GM19025 (cell line): ENCODE results near the gene AGBL1.
"Not testable (repeated sequence)": the region's sequence is repeated elsewhere in the genome, so short reads cannot be mapped to it uniquely, and the experiment has no call there.

Experiments
- ATAC-seq: cut with Tn5 transposase; IDR thresholded peaks from one replicate; pipeline ENCODE4 v1.9.1; 2021; ENCODE audit warnings: mild to moderate bottlenecking, low read depth, moderate library complexity; ENCODE audit not compliant: unreplicated experiment

AGBL1 gene

DNA sequence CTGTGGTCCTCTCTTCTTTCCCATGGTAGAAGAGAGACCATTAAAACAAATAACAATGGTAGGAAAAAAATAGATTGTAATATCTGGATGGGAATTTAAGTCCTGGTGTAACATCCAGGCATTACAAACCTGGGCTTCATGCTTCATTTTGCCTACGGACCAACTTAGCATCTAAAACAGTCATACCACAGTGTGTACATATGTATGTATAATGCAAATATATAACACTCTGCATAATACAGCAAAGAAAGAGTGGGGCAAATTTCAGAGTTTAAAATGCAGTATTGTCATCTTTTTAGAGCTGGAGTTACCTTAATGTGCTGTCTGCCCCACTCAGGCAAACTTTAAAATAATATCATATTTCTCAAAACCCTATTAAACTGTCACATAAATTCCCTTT, 298.2 kb downstream of the AGBL1 start:
- ATAC-seq, result no peak

DNA sequence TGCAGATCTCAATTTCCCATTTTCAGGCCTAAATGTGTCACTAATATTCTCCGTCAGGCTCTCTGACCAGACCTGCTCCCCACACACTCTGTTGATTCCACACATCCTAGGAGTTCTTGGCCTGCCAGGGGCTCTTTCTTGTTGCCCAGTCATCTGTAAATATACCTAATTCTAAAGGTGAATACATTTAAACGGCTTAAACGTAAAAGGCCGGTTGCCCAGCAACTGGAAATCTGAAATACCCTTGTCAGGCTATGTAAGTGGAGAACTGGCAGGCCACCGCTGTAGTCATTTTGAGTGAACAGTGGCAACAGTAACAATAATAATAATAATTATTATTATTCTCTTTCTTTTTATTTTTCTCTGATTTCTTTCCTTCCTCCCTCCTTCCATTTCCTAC, 302.7 kb downstream of the AGBL1 start:
- no peak for ATAC-seq

DNA sequence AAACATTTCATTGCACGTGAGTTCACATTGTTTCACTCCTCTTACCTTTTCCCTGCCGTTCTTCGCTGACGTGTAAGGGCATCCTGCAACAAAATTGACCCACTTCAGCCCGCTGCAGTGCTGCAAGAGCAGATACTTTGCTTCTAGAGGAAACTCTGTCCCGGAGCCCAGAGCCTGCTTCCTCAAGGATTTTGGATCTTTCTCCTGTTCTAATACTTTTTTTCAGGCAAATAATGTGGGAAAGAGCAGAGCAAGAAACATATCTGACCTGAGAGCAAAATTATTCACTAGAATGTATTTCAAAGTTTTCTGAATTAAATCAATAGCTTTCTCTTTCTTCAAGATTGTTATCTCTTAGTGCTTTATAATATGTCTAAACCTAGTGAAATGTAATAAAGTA, 303.9 kb downstream of the AGBL1 start:
- ATAC-seq, result no peak

- no peak for ATAC-seq
These were observed 304.5 kb downstream of the AGBL1 start for GRCh38 chr15:86384186-86384585.

GRCh38 chr15:86392296-86392695, 312.6 kb downstream of the AGBL1 start:
- no peak for ATAC-seq

DNA sequence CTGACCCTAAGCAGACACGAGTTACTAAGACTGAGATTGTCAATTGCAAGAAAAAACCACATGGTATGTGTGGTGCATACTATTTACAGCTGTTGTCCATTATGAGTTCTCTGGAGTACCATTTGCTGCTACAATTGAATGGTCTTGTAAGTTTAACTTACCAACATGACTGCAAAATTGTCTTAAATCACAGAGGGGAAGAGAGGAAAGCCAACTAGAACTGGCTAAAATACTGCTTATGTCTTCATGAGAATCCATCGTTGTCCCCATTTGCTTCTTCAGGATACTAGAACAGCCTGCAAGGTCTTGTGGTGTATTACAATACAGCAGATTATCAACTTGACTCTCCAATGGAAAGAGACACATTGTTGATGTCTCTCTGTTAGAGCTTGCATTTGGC, 313.2 kb downstream of the AGBL1 start:
- ATAC-seq, result no peak

DNA sequence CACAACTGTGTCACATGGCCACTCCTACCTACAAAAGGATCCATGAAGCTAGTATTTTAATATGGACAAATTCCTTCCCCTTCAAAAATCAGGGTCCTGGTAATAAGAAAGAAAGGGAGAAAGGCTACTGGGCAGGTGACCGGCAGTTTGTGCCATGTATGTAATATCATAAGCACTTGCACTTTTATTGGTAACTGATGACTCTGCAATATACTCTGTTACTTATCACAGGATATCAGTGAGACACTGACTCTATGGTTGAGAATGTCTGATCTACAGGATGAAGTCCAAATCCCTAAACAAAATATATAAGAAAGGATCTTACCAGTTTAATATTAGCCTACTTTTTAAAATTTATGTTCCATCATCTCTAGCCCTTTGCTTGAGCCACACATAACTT, 315.2 kb downstream of the AGBL1 start:
- ATAC-seq, result no peak

GRCh38 chr15:86399041-86399954, 319.6 kb downstream of the AGBL1 start:
- ATAC-seq, result no peak

- ATAC-seq, result no peak
These were observed 323.6 kb downstream of the AGBL1 start for GRCh38 chr15:86403221-86403620.

GRCh38 chr15:86403914-86404583, 324.4 kb downstream of the AGBL1 start:
- ATAC-seq, result no peak

DNA sequence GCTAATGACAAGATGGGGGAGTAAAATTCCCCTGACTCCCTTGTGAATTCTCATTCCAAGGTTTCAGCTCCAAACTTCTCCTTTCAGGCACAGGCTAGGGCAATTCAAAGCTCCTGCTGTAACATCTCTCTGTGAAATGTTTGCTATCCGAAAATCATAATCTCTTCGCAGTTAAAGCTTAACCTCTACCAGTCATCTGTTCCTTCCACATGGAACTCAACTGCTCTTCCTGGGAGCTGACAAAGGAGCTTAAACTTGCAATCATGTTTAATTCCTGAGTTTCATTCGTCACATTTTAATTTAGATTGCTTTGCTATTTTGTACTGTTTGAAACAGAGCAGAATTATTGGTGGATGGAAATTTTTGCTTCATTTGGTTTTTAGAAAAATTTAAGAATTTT, 328.6 kb downstream of the AGBL1 start:
- no peak for ATAC-seq

DNA sequence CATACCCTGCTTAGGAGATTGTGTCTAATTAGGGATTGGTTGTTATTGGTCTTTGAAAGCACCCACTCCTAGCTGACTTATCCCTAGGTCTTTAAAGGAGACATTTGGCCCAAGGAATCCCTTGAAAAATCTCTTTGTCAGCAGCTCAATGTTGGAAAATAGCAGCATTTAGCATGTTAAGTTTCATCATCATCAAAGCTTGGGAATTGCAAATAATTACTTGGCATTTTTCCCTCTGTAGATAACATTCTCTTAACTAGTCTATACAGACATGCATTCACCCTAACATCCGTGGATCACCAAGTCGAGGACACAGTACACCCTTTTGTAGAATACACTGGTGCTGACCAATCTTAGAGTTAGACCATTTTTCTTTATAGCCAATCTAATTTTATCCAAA, 332.2 kb downstream of the AGBL1 start:
- ATAC-seq, result no peak

DNA sequence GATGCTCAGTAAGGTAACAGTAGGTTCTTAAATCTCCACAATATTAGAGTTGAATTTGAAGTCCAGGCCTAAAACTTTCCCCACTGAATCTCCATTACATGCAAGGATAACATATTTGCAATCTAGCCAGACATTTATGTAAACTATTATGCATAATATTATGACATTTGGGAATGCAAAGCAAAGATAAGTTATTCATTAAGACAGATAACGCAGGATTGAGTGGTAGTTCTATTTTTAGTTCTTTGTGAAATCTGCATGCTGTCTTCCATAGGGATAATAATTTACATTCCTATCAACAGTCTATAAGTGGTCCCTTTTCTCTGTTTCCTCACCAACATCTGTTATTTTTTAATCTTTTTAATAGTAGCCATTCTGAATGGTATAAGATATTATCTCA, 333.5 kb downstream of the AGBL1 start:
- no peak for ATAC-seq

- no peak for ATAC-seq
These were observed 346.1 kb downstream of the AGBL1 start for GRCh38 chr15:86425746-86426145.

- no peak for ATAC-seq
These were observed 353.2 kb downstream of the AGBL1 start for GRCh38 chr15:86432861-86433260.

GRCh38 chr15:86433983-86434382, 354.3 kb downstream of the AGBL1 start:
- ATAC-seq, result no peak

DNA sequence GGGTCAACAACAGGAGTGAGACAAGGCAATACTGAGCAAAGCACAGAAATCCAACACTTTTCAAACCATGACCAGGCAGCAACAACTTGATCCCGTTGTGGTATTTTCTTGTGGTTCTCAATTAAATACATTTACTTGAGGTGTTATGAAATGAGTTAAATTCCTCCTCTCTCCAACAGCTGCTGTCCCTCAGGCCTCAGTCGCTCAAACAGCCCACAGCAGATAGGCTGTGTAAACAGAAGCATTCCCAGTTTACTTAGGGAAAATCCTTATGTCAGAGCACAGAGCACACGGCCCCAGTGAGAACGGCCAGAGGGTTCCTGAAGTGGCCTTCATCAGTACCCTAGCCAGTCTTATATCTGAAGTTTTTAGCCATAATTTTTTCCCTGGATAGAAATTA, 359.9 kb downstream of the AGBL1 start:
- ATAC-seq, result no peak

- ATAC-seq, result no peak
These were observed 364.9 kb downstream of the AGBL1 start for GRCh38 chr15:86444527-86444926.

- no peak for ATAC-seq
These were observed 366.0 kb downstream of the AGBL1 start for GRCh38 chr15:86445579-86446252.

DNA sequence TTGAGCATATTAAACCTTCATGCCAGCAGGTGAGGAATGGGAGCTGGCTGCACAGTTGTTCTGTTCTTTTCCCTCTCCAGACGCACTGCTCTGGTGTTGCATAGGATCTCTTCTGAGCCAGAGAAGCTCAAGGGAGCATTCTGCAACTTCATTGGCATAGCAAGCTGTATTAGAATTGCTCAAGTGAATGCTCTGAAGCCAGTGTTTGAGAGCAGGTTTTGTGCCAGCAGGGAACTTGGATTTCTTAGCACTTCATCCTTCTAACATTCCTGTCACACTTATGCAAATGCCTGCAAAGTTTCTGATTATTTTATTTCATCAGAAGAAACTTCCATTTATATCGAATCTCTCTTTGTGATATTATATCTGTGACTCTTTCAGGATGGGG, 366.6 kb downstream of the AGBL1 start:
- no peak for ATAC-seq

DNA sequence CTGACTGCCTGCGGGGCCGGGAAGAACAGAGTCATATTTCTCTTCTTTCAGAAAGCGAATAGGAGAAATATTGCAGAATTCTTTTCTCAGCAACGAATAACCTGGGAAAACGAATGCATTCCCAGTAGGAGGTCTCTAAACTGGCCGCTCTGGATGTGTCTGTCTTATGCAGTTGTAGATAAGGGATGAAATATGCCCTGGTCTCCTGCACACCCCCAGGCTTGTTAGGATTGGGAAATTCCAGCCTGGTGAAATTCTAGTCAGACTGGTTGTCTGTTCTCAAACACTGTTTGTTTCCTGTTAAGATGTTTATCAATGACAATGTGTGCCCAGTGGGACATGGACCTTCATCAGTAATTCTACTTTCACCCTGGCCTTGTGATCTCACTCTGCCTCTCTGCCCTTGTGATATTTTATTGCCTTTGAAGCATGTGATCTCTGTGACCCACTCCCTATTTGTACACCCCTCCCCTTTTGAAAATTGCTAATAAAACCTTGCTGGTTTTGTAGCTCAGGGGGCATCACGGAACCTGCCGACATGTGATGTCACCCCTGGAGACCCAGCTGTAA, 385.9 kb downstream of the AGBL1 start:
- not testable (repeated sequence) for ATAC-seq
